GM18517 (cell line): ENCODE measurements around the gene PDIK1L.

Experiments
- ATAC-seq: cut with Tn5 transposase; IDR thresholded peaks from one replicate; pipeline ENCODE4 v1.9.1; 2021; ENCODE audit warnings: mild to moderate bottlenecking, moderate library complexity; ENCODE audit not compliant: unreplicated experiment

PDIK1L gene

GRCh38 chr1:26153966-26154532, 42.4 kb downstream of the PDIK1L start:
- ATAC-seq: no peak

DNA sequence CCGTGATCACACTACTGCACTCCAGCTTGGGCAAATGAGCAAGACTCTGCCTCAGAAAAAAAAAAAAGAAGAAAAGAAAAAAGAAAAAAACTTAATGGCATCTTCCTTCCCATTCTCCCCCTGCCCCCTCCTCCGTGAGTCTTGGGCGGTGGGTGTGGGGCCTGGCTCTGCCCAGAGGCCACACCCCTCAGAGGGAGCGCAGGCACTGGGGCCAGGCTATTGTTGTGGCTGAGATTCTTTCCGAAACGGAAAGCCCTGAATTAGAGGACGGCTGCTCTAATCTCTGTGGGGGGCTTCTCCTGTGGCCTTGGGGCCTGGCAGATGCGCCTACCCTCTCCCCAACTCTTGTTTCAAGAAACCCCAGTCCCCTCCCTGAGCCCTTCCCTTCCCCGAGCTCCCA, 43.1 kb downstream of the PDIK1L start:
- ATAC-seq: no peak

- ATAC-seq: no peak
Observed at GRCh38 chr1:26155370-26156284, 44.0 kb downstream of the PDIK1L start.

DNA sequence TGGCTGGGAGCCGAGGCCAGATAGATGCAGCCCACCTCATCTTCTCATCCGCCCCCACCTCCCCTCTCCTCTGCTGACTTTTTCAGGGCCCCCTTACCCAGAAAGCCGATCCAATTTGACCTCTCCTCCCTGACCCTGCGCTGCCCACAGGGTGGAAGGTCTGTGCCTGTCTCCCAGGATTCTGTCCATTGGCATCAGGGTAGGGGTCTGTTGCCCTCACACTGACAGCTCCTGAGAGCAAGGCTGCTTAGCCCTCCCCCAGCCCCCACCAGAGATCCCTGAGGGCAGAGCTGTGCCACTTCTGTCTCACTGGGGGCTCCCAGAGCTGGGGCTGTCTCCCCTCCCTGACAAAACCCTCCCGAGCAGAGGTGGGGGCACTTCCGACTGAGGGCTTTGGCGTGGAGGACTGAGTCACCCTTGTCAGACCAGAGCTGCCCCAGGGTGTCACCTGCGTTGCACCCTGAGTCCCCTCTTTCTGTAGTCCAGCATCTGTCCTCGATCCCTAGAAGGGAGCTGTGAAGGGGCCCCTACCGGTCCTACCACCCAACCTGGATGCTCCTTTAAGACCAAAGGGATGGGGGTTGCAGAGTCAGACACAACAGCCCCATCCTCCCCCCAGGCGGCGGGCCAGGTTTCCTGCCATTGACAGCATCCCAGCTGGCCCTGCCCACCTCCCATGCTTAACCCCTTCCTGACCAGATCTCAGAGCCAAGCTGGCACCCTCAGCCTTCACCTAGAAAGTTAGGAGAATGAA, 44.8 kb downstream of the PDIK1L start:
- ATAC-seq: no peak

DNA sequence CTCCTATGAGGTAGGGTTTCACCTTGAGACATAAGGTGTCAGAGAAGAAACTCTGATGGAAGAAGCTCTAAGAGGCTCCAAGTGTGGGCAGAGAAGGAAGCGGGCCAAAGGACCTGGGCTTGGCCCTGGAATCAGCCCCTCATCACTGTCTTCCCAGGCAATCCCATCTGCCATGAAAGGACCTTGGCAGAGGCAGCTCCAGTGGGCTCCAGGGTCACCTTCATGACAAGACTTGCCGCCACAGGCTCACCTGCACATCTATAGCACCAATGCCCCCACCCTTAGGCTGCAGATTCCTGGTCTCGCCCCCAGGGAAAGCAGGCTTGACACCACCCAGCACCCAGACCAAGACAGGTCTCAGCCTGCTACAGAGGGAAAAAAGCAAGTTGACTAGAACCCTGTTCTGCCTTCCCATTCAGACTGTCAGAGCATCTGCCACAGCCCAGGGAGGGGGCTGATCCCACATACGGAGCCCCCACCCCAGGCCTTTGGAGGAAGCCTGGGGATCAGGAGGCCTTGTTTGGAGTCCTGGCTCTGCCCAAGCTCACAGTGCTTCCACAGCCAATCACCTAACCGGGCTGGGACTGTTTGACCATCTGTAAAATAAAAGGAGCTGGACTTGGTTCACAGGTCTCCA, 46.8 kb downstream of the PDIK1L start:
- ATAC-seq: no peak

- ATAC-seq: no peak
Observed at GRCh38 chr1:26158908-26159742, 47.5 kb downstream of the PDIK1L start, which contains the start of gene FAM110D. Gene FAM110D (plus strand): TSS chr1:26159079. CDS start chr1:26161292, 2,213 bp downstream.

DNA sequence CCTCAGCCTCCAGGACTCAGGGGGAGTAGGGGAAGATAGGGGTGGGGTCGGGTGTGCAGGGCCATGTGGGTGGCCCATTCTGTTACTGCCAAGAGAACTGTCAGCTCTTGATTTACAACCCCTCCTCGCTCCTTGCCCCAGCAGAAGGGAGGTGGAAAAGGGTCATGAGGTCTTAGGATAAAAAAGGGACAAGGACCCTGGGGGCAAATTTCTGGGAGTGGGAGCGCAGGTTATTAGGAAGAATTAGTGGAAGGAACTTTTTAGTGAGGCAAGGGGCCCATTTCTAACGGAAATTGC, 48.1 kb downstream of the PDIK1L start:
- ATAC-seq: no peak

GRCh38 chr1:26160527-26161414, 49.1 kb downstream of the PDIK1L start:
- no peak for ATAC-seq

GRCh38 chr1:26161415-26162219, 50.0 kb downstream of the PDIK1L start:
- ATAC-seq: no peak

DNA sequence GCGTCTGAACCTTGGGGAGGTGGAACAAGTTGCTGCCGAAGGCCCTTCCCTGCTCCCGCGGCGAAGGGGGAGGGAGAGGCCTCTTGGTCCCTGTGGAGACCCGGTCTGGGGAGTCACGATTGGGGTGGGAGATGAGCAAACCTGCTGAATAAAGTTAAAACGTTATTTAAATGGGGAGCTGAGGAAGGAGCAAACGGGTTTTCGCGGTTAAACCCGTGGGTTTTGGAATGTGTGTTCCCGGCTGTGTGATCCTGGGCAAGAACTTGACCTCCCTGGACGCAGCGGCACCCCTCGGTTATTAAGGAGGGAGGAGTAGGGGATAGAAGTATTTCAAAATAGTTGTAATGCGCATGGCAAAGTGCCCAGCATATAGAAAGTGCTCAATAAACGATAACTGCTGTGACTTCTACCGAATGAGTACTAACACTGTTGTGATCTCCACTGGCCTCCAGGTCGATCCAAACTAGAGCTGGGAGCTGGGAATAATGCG, 50.6 kb downstream of the PDIK1L start:
- no peak for ATAC-seq

DNA sequence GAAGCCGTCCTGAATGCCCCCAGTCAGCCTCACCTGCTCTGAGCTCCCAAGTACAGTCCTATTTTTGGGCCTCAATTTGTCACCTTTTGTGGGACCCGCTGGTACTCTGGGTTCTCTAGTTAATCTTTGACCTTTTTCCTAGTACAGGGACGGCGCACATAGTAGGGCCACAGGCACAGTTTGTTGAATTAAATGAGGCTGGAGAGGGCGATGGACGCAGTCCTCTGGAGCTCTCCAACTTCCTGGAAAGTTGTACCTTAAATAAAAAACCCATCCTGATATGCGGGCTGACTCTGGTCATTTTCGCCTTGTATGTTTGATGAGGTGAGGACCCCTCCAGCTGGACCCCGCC, 52.0 kb downstream of the PDIK1L start:
- ATAC-seq: no peak

DNA sequence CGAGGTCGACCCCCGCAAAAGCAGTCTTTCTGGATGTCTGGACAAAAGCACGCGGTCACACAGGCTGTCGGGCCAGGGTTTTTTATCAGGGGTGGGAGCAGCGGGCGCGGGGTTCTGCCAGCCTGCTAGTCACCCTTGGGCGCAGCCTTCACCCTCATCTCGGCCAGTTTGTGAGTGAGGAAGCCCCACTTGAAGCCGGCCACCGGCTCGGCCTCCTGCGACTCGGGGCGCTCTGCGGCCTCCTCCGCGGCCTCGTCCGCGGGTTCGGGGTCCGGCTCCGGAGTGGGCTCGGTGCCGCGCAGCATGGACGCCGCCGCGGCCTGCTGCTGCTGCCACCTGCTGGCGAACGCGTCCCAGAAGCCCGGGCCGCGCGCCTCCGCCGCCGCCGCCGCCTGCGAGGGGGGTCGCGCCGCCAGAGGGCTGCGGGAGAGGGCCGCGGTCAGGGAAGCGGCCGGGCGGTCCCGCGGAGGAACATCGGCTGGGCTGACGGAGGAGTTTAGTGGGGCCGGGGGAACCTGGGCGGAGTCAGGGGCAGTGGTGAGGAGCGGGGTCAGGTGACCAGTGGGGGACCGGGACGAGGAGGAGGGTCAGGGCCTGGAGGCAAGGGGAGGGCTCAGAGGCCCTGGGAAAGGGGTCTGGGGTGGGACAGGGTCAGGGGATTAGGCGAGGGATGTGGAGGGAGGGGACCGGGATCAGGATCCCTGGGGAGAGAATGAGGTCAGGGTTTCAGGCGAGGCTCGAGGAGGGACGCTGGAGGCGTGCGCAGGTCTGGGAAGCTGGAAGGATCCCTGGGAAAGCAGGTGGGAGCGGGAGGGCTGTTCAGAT, 52.6 kb downstream of the PDIK1L start:
- ATAC-seq: no peak

GRCh38 chr1:26164861-26165842, 53.5 kb downstream of the PDIK1L start:
- ATAC-seq: no peak

DNA sequence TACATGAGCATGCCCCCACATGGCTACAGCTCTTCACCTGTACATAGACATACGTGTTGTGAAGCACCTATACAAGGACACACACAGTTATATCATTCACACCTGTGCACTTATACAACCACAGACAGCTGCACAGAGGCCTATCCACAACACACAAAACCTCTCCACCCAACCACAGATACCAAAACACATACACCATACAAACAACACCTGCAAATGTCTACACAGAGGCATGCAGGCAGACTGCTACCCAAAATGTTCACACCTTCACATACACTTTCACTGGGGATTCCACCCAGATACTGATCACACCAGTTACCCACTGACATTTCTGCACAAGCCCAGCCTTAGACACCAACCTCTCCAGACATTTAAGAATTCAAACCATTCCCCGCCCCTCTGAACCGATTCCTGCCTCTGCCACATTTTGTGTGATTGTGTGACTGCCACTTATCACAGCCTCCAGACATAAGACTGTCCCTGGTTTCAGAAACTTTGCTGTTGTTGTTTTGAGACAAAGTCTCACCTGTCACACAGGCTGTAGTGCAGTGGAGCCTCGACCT, 55.2 kb downstream of the PDIK1L start:
- ATAC-seq: no peak

DNA sequence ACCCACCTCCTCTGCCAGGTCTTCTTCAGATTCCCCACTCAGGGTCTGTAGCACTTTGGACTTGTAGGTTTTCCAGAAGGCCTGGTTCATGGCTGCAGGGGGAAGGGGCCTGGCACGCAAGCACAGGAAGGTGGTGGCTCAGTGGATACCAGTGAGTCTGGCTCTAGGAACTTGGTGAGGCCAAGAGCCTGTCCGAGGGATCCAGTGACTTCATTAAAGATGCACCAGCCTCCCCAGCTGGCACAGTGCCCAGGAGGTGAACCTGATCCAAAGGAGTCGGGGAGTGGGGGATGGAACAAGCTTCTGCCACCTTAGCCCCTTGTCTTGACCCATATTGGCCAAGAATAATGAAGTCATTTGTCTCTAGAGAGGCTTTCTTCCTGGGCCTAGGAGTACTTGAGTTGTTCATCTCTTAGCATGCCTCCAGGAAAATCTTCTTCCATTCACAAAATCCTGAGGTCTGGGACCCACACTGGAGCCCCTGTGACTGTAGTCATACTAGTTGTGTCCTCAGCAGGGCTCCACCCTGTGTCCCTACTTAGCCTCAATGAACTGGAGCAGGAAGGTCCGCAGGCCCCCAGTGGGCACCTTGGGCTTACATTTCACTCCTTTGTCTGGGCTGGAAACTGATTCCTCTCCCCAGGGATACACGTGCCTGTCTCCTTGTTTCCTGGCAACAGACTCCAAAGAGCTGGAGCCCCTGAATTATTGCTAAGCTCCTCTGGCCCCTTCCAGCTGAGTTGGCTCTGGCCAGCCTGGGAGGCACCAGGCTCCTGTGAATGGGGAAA, 57.0 kb downstream of the PDIK1L start, which contains the start of gene C1orf232:
Gene C1orf232, minus strand, starts transcription at position 554 of the 788 bp plus-strand sequence. Its CDS starts 464 bp downstream, at position 90.
- ATAC-seq: no peak
